HG03571 (cell line): ENCODE data around the gene LIN54.
A peak's percentile ranks its signal among the peaks of the same experiment; 100 is the strongest.
"Not testable (repeated sequence)": the region's sequence is repeated elsewhere in the genome, so short reads cannot be mapped to it uniquely, and the experiment has no call there.

Experiments
- ATAC-seq: cut with Tn5 transposase; IDR thresholded peaks from one replicate; pipeline ENCODE4 v1.9.1; 2021; ENCODE audit not compliant: unreplicated experiment

LIN54 gene

DNA sequence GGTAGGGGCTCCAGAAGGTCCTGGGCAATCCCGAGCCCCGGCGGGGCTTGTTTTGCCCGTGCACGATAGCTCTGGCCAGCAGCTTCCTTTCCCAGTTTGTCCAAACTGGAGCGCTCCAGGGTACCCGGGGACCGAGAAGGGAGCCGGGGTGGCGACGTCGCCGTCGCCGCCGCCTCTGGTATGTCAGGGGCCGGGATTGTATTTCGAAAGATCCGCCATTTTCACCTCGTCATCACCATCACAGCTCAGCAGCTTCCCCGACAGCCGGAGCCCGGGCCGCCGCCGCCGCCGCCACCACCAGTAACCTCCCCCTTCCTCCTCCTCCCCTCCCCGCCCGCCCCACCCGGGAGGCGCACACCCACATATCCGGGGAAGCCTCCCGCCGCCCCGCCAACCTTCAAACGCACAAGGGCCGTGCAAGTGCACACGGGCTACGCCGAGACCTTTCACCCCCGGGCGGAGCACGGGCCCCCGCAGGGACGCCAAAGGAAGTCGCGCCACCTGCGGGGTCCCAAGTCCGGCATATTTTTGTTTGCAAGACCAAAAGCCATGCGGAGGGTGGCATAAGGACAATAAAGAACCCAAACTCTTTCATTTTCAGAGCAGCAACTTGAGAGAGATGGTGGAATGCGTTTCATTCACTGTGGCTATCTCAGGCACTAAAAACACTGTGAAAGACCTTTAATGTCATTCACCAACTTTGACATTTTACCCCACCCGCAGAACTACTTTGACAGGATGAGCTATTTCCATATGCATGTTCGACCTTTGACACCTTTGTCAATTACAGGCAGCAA lies at the start of gene LIN54:
Gene LIN54, minus strand, starts transcription at position 302 of the 797 bp plus-strand sequence. CDS start 25,979 bp downstream, outside the sequence.
- peak; percentile 39 for ATAC-seq

DNA sequence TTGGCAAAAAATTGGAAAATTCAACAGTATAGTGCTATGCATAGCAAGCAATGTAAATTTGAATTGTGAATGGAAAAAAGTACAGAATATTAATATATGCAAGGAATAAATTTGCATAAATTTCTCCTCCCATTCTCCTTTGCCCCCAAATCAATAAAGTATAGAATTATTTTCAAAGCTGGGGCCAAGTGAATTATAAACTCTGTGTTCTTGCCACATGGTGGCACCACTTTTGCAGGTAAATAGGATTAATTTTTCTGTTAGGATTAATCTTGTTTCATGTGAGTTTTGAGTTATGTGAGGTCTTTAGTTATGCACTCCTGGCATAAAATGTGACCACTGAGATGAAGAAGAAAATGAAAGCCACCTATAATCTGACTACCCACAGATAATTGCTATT lies 44.3 kb upstream of the LIN54 start:
- ATAC-seq, result no peak

DNA sequence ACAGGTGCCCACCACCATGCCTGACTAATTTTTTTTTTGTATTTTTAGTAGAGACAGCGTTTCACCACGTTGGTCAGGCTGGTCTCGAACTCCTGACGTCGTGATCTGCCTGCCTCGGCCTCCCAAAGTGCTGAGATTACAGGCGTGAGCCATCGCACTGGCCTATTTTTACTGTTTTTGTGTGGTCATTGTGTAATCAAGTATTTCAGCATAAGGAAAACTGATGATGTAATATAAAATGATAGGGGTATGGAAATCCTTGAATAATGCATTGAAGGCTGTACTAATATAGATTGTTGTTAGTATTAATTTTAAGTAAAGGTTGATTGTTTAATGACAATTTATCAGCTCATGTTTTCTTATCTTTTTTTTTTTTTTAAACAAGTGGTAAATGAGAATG lies 38.2 kb upstream of the LIN54 start:
- ATAC-seq, result not testable (repeated sequence)

DNA sequence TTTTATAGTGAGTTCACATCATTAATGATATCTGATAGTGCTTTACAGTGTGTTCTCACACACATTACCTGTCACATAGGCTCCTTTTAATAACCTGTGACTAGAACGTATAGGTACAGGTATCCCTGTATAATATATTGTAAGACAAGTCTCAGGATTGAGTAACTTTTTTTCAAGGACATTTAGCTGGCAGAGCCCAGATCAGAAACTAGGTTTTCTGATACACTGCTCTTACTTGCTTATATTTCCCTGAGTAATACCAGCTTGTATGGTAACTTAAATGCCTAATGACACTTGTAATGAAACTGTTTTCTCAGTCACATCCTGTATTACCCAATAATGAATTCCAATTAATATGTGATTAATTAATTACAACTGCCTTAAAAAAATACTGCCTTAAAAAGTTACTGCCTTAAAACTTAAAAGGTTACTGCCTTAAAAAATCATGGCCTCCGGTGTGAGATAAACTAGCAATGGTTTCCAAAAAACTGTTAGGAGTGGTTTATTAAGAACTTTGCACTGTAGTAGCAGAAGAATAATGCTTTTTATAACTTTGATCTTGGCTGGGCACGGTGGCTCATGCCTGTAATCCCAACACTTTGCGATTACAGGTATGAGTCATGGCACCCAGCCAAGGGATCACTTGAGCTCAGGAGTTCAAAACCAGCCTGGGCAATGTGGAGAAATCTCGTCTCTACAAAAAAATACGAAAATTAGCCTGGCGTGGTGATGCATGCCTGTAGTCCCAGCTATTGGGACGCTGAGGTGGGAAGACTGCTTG lies 36.3 kb upstream of the LIN54 start:
- ATAC-seq, result no peak

DNA sequence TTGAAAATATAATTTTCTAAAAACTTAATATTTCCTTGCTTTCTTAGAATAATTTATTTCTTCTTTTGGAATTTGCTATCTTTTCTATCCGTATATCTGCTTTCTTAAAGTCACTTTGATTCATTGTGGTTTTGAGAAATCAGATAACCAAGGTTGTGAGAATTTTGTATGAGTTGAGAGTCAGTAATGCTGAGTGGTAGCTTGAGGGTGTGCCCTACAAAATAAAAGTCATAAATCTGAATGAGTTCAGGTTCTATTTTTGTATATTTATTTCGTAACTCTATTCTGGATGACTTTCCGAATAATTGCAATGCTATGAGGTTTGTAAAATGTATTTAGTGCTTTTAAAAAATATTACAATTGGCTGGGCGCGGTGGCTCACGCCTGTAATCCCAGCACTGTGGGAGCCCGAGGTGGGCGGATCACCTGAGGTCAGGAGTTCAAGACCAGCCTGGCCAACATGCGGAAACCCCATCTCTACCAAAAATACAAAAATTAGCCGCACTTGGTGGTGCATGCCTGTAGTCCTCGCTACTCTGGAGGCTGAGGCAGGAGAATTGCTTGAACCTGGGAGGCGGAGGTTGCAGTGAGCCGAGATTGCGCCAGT lies 33.3 kb upstream of the LIN54 start:
- ATAC-seq, result no peak

DNA sequence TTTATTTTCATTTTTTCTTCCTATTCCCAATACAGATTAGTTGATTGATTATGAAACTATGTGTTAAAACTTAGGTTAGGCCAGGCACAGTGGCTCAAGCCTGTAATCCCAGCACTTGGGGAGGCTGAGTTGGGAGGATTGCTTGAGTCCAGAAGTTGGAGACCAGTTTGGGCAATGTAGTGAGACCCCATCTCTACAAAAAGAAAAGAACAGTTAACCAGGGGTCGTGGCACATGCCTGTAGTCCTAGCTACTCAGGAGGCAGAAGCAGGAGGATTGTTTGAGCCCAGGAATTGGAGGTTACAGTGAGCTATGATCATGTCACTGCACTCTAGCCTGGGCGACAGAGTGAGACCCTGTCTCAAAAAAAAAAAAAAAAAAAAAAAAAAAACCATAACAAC lies 32.5 kb upstream of the LIN54 start:
- ATAC-seq, result not testable (repeated sequence)

DNA sequence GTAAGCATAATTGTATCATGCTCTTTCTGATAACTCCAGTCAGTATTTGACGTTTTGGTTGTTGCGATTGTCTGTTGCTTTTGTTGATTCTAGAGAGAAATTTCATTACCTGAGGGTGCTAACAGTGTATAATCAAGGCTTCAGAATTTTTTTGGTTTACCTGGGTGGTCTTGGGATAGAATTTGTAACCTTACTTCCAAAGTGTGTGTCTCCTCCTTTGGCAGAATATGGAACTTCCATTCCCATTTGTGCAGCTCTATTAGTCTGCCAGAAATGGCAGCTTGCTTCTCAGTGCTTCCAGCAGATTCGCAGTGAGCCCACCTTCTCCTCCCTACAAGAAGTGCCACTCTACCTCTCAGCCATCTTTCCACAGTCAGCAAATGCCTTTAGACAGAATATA lies 29.6 kb upstream of the LIN54 start:
- ATAC-seq, result no peak

DNA sequence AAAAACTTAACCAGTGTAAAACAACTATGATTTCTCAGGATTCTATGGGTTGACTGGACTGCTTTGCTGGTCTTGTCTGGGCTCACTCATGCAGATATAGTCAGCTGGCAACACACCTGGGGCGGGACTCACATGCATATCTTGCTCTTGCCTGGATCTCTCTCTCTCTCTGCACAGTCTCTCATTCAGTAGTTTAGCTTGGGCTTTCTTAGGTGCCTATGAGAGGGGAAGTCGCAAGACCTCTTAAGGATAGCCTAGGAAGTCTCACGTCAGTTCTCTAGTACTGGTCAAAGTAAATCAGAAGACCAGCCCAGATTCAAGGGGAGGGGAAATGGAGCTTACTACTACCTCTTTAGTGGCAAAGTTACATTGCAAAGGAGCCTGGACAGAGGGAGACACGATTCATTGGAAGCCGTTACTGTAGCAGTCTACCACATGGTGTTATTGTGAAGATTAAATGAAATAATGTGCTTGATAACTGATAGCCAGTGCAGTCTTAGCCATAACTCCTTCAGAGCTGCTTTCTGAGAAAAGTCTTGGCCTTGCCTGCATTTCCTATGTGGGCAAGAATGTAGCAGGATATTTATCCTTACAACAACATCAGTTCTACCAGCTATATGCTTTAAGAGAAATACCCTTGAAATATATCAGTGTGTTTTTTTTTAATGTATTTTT lies 26.5 kb upstream of the LIN54 start:
- no peak for ATAC-seq

DNA sequence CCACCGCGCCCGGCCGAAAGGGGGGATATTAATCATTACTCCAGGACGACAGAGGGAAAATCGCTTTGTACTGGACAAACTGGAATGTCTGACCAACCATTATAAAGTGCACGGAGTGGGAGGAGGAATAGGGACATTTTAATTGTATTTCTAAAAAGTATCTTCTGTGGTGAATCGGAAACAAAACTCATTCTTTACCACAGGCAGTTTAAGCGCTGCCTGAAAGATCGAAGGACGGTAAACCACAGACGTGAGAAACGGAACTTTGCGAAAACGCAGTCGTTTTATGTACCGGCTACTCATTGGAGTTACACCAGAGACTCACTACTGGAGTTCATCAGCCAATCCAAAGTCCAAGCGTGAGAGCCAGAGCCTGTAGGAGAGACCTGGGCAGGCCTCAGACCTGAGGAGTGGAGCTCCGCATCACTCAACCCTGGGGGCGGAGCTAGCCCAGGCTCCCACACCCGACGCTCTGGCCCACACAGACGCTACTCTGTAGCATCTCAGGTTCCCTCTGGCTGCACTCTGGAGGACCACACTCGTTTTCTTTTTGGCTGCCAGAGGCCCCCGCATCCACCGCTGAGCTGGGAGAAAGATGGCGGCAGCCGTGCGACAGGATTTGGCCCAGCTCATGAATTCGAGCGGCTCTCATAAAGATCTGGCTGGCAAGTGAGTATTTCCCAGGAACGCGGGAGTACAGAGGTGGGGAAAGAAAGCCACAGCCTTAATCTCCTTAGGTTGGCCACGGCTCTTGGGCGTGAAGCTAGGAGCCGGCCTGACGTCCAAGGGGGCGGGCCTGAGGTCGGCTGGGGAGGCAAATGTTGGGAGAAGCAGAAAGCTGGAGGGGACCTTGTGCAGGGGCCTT lies 24.2 kb upstream of the LIN54 start, which contains the start of gene COPS4:
Gene COPS4, plus strand, starts transcription at position 554 of the 865 bp plus-strand sequence. Its CDS starts 42 bp downstream, at position 596.
- ATAC-seq, result peak; percentile 99

DNA sequence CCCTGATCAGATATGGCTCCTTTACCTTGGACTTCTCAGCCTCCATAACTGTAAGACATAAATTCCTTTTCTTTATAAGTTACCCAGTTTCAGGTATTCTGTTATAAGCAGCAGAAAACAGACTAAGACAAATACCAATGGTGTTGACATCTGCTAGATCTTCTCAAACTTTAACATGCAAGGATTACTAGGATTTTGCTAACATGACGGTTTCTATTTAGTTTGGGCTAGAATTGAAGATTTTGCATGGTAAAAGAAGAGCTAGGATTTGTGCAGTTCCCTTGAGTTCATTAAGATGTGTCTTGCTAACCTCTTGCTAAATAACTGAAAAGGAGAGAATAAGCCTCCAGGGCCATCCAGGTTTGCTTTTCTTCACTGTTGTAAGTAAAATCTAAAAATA lies 19.1 kb upstream of the LIN54 start:
- ATAC-seq, result no peak

DNA sequence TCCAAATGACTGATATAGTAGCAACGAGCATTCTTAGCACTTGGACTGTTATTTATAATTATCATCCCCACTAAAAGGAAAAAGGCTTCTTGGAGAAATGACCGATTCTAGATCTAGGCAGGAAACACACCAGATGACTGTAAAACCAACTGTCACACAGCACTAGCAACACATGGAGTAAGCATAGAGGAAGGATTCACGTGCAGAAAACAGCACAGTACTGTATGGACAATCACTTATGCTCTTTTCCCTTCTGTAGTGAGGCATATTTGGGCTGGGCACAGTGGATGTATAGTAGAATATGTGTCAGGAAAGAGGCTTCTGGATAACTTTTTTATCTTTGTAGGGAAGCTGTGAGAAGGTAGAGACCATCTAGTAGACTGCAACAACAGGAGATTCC lies 18.4 kb upstream of the LIN54 start:
- ATAC-seq, result no peak

DNA sequence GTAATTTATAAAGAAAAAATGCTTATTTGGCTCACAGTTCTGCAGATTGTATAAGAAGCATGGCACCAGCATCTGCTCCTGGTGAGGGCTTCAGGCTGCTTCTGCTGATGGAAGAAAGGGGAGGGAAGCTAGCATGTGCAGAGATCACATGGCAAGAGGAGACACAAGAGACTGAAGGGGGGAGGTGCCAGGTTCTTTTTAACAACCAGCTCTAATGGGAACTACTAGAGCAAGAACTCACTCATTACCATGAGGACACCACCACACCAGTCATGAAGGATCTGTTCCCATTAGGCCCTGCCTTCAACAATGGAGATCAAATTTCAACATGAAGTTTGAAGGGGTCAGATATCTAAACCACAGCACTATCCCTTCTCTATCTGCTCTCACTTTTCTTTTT lies 14.9 kb upstream of the LIN54 start:
- ATAC-seq, result no peak

DNA sequence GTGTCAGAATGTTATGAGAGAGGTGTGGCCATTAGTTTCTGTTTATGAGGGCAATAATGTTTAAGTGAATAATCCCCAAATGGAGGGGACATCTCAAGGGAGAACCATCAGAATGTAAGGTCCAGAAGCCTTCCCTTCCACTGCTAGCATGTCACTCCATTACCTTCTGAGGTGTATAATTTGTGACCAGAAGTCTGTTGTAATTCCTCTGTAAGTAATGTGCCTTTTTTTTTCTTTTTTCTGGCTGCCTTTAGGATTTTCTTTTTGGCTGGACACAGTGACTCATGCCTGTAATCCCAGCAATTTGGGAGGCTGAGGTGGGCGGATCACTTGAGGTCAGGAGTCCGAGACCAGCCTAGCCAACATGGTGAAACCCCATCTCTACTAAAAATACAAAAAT lies 13.6 kb upstream of the LIN54 start:
- no peak for ATAC-seq

DNA sequence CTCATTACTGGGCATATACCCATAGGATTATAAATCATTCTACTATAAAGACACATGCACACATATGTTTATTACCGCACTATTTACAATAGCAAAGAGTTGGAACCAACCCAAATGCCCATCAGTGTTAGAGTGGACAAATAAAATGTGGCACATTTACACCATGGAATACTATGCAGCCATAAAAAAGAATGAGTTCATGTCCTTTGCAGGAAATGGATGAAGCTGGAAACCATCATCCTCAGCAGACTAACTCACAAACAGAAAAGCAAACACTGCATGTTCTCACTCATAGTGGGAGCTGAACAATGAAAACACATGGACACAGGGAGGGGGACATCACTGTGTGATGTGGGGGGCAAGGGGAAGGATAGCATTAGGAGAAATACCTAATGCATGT lies 13.0 kb upstream of the LIN54 start:
- ATAC-seq, result not testable (repeated sequence)

DNA sequence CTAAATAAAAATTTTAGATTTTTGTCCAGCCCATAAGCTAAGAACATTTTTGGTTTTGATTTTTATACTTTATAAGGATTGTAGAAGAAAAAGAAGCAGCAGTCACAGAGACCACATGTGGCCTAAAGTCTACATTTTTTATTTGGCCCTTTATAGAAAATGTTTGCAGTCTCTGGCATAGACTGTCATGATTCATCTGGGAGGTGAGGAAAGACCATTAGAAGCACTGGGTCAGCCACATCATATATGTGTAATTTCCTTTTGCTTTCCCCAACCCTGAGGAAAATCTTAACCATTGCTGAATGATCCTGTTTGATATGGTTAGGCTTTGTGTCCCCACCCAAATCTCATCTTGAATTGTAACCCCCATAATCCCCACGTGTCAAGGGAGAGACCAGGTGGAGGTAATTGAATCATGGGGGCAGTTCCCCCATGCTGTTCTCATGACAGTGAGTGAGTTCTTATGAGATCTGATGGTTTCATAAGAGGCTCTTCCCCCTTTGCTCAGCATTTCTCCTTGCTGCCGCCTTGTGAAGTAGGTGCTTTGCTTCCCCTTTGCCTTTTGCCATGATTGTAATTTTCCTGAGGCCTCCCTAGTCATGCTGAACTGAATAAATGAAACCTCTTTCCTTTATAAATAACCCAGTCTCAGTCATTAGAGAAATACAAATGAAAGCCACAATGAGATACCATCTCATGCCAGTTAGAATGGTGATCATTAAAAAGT lies 12.3 kb upstream of the LIN54 start:
- ATAC-seq, result no peak

DNA sequence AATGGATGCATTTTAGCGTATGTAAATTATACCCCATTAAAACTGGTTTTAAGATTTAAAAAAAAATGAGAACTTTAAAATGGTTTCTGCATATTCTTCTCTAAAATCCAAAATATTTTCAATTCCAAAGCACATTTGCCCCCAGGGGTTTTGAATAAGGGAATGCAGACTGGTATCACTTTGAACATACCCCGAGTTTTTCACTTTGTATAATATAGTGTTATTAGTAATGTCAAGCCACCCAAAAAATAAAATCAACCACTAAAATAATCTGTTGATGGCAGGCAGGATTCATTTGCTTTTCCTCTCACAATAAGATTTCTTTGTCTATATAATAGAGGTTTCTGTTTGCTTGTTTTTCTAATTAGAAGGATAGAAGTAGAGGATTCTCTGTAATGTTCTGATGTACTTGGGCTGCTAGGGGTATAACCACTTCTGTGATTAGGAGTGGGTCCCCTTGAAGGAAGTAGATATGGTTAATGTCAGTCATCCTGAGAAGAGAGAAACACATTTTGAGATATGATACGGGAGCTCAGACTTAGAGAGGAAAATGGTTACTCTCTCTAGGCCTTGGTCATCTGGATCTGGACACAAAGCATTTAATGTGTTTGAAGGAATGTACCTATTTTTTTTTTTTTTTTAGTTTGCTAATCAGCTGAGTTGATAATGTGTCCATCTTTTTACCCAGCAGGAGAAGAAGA lies 9.3 kb upstream of the LIN54 start:
- no peak for ATAC-seq

DNA sequence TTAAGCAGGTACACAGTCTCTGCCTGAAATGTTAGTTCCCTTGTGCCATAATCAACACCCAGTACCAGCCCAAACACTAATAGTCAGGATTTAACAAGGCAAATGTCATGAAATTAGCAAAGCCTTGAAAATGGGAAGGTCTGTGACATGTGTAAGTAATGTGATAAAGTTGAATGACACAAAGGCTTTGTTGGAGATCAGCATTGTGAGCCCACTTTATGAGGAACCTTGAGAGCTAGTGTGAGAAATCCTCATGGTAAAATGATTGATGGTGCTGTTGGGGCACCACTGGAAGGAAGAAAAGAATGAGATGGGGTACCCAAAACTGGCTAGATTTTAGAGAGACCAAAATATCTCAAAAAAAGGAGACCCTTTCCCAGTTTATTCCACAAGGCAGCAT lies 3.3 kb upstream of the LIN54 start:
- no peak for ATAC-seq

DNA sequence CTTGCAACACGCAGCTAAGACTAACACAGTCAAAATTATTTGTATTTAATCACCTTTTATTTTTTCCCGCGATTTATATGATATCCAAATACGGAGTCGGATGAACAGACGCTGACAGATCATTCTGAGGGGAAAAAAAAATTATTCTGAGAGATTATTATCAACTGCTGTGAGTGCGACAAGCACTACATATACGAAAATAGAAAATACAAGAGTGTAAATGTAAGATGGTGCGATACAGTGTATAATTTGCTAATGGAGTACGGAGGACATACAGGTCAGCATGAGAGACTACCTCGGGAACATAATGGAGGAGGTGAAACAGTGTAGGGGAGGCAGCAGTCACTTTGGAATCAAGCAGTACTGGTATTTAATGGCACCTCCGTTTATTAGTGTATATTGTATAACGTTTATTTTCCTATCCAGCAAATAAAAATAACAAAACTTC lies 2.8 kb upstream of the LIN54 start:
- ATAC-seq, result no peak
